GOT3 (cell line): Measurements from ENCODE around the gene GJB1.
"Not testable (repeated sequence)": the region's sequence is repeated elsewhere in the genome, so short reads cannot be mapped to it uniquely, and the experiment has no call there.

Experiments
- DNase-seq: peaks from one replicate; lab custom pipeline; 2025; ENCODE audit warnings: mixed read lengths; lab: John Stamatoyannopoulos, UW

GJB1 gene

GRCh38 chrX:71256051-71256450 lies 33.0 kb downstream of the GJB1 start:
- no peak for DNase-seq

GRCh38 chrX:71256856-71257255 lies 33.8 kb downstream of the GJB1 start:
- no peak for DNase-seq

- DNase-seq = not testable (repeated sequence)
Measured at GRCh38 chrX:71268624-71269023, 45.6 kb downstream of the GJB1 start.

- no peak for DNase-seq
Measured at GRCh38 chrX:71269801-71270395, 46.9 kb downstream of the GJB1 start.

- not testable (repeated sequence) for DNase-seq
Measured at GRCh38 chrX:71272313-71272712, 49.3 kb downstream of the GJB1 start.
